ENCODE data around the gene LGALS3BP.
A peak's percentile ranks its signal among the peaks of the same experiment; 100 is the strongest.
"Not testable (repeated sequence)": the region's sequence is repeated elsewhere in the genome, so short reads cannot be mapped to it uniquely, and the experiment has no call there.

The LGALS3BP gene

DNA sequence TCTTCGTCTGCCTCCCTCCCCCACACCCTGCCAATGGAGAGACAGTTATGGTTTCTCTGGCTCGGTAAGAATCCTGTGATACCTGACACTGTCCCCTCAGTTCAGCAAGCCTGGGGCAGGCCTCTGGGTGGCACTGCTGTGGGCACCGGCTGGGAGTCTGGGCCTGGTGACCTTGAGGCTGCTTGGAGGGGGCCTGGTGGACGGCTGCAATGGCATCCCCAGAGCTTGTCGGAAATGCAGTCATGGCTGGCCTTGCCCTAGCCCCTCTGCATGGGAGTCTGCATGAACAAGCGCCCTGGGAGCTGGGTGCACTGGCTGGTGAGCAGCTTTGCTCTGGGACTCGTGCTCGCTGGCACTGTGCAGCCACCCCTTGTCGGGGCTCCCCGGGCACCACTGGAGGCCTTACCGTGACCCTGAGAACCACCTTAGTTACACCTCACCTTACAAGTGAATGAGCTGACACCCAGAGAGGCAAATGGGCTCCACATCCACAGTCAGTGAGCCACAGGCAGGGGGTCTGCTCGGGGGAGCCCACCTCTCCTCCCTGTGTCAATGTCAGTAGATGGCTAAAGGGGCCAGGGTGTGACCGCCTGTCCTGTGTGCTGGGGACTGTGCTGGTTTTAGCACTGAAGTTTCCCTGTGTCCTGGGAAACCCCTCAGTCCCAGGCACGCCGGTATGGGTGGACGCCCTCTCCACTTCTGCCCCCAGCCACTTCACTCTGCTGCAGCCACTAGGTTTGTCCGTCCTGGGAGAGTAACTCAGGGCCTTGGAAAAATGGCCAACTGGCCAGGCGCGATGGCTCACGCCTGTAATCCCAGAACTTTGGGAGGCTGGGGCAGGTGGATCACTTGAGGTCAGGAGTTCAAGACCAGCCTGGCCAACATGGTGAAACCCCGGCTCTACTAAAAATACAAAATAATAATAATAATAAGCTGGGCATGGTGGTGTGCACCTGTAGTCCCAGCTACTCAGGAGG, 1.4 kb downstream of the LGALS3BP start:
- no peak for DNase-seq

DNA sequence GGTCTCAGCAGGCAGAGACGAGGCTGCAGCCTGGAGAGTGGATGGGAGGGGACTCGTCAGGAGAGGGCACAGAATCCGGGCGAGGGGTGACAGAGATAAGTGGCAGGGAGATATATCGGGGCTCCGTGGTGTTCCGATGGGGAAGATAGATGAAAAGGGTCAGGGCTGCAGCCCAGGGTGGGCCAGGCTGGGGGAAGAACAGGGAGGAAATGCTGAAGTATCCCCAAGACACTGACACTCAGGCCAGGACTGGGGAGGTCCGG, 2.1 kb downstream of the LGALS3BP start:
- no peak for DNase-seq

DNA sequence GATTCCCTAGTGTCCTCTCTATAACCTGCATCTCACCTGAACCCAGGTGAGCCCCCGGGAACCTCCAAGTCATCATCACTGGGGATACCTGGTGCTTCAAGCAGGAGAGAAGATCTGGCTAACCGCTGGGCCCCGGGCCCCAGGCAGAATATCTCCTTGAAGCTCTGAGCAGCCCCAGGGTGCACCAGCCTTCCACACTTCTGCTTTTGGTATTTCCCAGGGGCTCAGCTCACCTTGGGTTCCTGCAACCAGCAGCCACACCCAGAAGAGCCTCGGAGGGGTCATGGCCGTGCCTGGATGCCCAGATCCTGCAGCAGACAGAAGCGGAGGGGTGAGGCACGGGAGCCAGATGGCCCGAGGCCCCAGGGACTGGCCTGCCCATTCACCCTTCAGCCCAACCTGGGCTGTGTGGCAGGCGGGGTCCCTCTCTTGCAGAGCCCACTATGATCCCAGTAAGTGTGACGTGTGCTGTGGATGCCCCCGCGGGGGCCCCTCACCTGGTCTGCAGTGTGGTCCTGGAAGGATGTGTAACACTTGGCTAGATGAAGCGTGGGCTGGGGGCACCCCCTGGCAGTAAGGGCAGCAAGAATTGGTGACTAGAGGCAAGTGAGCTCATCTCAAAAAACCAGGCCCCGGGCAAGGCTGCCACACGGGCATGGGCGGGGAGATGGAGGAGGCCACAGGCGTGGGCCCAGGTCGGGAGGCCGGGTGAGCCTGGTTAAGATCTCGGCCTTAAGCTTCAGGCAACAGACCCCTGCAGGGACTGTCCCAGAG, 2.6 kb downstream of the LGALS3BP start:
- no peak for DNase-seq

DNA sequence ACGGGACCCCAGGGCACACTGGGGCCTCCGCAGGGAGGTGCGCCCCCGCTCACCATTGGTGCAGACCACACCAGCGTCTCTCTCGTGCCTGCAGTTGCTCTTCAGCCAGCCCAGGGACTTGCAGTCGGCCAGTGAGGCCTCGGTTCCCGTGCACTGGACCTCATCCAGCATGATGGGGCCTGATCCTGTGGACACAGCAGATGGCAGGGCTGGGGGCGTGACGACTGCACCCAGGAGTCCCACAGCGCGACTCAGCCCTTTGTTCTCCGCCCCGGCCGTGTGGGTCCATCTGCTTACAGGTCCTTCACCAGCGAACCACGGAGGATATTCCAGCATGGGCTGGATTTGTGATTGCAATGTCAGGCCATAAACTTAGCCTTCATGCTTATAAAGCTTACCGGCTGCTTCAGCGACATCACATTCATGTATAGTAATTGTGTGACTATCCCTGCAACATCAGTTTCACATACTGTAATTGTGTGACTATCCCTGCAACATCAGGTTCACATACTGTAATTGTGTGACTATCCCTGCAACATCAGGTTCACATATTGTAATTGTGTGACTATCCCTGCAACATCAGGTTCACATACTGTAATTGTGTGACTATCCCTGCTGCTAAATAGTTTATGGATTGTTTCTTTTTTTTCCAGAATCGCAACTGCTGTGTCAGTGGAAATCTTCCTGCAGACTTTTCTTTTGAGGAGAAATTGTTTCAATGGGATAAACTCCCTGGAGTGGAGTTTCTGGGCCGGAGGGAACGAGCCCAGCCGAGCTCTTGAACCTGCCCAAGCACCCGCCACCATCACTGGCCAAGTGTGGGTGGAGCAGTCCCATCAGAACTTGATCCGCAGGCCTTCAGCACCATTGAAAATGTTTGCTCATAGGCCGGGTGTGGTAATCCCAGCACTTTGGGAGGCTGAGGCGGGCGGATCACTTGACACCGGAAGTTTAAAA, 4.8 kb downstream of the LGALS3BP start:
- no peak for DNase-seq

DNA sequence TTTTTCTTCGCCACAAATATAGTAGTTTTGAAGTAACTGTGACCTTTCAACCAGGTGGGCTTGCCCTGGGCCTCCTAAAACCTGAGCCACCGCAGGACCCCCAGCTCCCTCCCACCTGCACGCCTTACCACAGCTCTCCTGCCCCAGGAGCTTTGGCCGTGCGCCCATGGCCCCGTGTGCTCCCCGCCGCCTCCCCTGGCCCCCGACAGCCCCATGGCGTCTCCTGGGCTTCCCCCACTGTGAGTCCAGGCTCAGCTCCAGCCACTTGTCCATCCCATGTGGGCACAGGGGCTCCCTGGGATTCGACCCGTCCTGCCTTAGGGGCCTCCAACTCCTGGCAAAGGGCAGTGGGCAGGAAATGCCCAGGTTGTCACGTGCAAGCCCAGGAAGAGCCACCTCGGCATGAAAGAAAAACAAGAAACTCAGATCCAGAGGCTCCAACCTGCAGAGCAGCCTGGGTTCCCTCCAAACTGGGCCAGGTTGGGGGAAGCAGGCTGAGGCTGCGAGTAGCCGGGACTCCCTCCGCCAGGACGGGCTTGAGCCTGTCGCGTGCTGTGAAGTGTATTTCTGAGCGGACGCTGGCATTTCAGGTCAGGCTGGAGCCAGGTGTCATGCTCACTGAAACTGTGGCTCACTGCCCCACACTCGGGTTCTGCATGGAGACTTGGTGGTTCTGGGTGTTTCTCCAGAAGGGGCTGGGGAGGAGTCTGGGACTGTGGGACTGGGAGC, 5.8 kb downstream of the LGALS3BP start:
- DNase-seq, result no peak

DNA sequence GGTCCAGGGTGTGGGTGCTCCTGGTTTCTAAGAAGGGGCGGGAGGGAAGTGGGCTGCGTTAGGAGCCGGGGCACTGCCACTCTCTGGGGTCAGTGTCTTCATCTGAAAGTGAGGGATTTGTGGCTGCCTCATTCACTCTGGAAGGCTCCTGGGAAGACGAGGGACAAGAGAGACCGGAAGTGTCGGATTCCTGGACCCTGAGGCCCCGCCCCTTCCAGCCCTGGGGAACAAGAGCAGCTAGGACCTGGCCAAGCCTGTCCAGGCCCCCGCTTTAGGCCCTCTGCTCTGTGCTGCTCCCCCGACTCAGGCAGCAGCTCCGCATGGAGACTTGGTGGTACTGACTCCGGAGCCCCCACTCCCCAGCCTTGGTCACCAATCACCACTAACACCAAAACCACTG, 6.5 kb downstream of the LGALS3BP start:
- DNase-seq, result no peak

DNA sequence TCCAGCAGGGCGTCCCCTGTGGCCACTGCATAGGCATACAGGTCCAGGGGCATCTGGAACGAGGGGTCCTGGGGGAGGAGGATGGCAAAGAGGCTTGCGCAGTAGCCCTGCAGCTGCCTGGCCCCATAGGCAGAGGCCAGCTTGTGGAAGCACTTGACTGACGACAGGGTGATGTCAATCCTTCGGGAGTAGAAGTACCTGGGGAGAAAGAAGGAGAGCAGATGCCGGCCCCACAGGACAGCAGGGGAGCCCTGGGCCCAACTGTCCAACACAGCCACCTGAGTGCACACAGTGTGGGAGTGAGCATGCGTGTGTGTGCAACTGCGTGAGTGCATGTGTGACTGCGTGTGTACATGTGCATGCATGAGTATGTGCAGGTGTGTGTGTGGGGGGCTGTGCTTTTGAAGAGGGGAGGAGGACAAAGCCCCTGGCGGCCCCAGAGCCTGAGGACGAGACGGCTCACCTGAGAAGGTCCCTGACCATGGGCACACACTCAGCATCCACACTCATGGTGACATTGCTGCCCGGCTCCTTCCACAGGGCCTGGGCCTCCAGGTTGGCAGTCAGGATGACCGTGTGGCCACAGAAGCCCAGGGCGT, 7.1 kb downstream of the LGALS3BP start:
- DNase-seq, result no peak

DNA sequence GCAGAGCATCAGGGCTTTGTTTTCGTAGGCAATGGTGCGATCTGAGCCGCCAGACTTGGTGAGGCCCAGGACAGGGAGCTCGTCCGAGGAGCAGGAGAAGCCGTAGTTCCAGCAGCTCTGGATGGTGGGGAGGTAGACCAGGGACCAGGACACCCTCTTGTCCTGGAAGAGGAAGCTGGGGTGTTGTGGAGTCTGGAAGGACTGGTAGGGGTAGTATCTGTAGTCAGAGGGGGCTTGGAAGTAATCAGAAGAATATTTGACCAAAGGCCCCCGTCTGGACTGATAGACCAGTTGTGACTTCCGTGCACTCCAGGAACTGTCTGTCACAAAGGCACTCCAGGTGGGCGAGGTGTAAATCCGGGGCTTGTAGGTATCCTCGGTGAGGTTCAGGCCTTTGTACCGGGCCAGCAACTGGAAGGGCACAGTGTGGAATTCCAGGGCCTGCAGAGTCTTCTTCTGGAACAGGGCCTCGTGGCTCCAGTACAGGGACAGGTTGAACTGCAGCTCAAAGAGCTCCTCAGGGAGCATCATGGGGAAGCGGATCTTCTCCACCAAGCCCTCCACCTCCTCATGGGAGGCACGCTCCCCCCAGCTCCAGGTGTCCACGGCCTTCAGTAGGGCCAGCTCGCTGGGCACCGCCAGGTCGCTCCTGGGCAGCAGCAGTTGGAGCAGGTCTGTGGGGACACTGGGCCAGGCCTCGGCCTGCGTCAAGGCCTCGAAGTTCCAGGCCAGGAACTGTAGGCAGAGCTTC, 7.8 kb downstream of the LGALS3BP start:
- no peak for DNase-seq

DNA sequence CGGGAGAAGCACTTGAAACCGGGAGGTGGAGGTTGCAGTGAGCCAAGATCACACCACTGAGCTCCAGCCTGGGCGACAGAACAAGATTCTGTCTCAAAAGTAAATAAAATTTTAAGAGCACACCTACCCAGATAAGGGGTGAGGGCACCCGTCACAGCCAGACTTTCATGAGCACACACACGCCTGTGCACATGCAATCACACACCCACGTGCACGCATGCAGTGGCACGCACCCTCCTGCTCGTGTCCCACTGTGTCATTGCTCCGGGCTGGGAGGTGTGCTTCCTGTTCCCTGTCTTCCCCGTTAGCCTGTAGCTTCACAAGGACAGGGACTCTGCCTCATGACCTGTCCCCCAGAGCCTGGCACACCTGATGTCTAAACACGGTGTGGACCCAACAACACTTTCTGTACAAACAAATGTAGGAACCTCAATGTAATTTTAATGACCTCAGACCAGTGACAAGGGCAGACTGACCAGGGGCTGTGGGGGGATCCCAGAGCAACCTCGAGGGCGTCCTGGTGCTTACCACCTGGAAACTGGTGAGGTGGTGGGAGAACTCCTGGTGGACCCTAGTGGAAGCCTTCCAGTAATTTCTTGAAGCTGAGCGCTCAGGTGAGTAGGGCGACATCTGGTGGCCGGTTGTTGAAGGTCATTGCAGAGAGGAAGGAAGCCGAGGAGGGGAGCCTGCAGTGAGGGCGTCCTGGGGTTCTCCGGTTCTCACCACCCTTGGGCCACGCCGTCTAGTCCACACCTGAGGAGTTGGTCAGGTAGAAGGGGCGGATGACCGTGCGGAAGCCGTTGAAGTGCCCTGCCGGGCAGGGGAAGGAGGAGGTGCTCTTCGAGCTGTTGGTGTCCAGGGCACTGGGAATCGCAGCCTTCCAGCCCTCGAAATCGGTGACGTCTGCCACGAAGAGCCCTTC, 8.6 kb downstream of the LGALS3BP start:
- peak; percentile 43 to 76 (median 63) for DNase-seq

DNA sequence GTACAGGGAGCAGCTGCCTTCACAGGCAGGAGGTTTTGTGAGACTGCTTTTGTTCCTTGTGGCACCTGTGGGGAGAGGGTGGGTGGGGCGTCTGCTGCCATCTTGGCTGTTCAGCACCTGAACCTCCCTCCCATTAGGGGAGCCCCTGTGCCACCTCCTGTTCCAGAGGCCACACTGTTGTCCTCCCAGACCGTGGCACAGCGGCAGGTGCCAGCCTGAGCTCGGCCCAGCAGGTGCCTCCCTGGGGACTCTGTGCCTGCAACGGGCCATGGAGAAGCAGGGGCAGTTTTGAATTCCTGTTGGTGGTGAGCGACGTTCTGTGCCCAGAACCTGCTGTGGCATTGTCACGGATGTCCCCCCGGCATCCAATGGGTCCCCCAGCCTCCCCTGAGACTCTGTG, 9.9 kb downstream of the LGALS3BP start:
- no peak for DNase-seq

DNA sequence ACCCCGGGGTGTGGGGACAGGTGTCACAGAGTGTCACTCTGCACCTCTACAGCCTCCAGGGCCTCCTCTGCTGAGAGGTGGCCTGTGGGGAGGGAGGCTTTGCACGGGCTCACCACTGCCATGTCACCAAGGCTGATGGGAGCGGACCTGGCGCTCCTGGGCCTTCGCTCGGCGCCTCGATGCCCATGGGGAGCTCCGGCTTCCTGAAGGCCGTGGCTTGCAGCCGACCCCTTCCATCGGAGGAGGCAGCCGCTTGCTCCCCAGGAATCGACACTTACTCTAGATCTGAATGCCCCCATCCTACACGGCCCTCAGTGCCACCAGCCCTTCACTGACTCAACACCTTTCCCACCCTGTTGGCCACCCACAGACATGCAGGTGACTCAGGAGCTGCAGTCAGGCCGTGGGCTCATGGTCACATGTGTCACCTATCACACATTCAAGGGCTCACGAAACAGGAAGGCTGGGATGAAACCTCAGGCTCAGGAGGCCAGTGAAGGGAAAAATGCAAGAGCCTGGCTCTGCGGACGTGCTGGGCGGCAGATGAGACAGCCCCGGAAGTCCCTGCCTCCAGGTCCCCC, 11.9 kb downstream of the LGALS3BP start:
- DNase-seq, result no peak

DNA sequence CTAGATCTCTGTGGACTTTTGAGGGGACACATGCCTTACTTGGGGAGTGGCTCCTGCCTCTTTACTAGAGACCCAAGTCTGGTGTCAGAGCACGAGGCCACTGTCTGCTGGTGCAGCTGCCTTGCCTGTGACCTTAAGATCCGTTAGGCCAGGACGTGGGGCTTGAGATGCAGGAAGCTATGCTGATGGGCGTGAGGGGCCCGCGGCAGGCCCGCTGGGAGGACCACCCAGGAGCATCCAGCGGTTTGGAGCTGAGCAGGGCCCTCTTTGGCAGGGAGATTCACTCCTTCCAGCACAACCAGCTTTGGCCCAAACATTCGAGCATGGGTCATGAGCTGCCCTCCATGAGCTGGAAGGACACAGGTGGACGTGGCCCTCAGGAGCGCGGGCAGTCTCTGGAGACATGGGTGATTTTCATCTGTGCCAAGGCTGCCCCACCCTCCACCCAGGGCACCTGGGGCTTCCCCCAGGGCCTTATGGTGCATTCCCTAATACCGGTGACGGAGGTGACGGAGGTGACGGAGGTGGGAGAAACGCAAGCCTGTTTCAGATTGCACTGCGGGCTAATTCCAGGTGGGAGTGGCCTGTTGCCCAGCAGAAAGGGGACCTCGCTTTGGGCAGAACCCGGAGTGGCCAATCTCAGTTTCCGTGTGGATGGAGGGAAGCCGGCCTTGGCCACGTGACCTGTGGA, 12.7 kb downstream of the LGALS3BP start:
- DNase-seq, result no peak

DNA sequence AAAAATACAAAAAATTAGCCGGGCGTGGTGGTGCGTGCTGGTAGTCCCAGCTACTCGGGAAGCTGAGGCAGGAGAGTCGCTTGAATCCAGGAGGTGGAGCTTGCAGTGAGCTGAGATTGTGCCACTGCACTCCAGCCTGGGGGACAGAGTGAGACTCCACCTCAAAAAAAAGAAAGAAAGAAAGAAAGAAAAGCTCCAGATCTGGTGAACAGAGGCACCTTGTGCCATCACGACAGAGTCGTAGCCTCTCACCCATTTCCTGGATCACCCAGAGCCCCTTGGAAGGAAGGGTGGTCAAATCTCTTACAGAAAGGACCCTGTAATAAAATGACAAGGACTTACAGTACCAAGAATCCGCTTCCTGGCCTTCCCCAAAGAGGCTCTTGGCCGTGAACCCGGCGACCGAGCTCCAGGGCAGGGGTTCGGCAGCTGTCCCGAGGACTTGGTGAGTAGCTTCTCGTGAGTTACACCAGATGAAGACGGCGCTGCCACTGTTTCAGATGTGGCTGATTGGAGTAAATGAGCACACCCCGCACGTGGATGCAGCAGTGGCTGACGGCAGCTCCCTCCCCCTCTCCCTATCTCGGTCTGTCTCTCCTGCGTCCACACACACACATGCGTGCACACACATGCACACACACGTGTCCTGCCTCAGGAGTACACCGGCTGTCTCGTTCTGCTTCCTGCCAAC, 13.5 kb downstream of the LGALS3BP start:
- no peak for DNase-seq

DNA sequence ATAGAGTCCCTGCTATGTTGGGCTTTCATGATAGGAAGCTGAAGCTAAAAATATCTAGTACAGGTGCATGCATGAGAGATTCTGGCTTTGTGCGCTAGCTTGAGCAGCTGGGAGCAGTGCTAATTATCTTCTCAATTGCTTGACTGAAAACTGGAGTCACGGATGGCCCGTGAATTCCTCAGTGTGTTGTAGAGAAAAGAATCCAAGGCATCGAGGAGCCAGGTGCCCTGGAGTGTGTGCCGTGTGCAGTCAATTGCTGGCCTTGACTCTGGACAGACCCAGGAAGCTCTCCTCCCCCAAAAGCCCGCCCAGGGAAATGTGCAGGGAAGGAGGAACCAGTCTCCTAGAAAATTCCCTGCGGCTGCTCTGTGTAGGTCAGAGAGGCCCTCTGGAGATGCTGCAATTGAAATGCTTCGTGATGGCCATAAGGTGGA, 14.2 kb downstream of the LGALS3BP start:
- DNase-seq, result no peak

DNA sequence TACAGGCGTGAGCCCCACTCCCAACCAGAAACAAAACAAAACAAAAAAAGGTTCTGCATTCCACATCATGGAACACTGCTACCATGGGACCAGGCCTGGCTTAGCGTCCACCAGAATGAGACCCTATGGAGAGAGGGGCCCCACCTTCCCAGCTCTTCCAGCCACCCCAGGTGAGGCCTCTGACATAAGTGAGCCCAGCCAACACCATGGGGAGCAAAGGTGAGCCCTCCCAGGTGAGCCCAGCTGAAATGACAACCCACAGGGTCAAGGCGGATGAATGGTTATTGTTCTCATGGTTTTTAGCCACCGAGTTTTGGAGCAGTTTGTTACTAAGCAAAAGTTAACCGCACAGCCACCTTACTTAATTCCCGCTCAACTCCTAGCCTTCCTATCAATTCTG, 16.3 kb downstream of the LGALS3BP start:
- DNase-seq, result no peak

DNA sequence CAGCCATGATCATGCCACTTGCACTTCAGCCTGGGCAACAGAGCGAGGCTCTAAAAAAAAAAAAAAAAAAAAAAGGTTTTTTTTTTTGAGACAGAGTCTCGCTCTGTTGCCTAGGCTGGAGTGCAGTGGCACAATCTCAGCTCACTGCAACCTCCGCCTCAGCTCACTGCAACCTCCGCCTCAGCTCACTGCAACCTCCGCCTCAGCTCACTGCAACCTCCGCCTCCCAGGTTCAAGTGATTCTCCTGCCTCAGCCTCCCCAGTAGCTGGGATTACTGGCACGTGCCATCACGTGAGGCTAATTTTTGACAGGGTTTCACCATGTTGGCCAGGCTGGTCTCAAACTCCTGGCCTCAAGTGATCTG, 16.8 kb downstream of the LGALS3BP start:
- DNase-seq, result not testable (repeated sequence)

DNA sequence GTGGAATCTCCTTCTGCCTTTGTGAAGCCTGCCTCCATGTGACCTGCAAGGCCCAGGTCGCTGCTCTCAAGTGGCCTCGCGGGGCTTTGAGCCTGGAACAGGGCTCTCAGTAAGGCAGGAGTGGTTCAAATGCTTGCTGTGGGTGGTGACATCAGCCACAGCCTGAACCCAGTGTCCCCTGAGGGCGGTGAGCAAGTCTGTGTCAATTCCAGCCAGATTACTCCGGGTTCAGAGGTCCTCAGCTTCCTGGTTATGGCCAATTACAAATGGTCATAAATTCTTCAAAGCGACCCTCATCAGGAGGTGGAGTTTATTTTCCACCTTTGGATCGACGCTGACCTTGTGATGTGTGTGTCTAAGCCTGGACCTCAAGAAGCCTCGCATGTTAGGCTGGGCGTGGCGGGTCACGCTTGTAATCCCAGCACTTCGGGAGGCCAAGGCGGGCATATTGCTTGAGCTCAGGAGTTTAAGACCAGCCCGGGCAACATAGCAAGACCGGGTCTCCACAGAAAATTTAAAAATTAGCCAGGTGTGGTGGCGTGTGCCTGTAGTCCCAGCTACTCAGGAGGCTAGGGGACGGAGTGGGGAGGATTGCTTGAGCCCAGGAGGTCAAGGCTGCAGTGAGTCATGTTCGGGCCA, 17.3 kb downstream of the LGALS3BP start:
- no peak for DNase-seq

DNA sequence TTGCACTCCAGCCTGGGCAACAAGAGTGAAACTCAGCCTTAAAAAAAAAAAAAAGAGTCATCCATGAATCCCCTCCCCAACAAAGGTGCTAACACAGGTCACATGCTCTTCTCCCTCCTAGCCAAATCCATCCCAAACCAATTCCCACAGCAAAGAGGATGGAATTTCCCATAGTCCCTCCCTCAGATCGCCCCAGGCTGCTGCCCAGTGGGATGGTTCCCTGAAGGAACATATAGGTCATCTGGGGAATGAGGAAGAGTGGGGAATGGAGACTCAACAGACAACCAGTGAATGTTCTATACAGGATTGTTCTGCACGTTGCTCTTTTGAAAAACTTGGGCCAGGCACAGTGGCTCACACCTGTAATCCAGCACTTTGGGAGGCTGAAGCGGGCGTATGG, 18.2 kb downstream of the LGALS3BP start:
- DNase-seq, result no peak
